MCF 10A (cell line): ENCODE results near the gene LUZP1. TPM values are rescaled to one million over a fixed set of nuclear protein-coding genes. Genes with fewer than 3 reads are reported as not detected.
"Not testable (repeated sequence)": the region's sequence is repeated elsewhere in the genome, so short reads cannot be mapped to it uniquely, and the experiment has no call there.

Source experiments
- BruUV-seq: library from RNA; stranded (reverse); fragments of 400-500 nt; replicated peaks from 2 replicates; lab custom pipeline; 2021; lab: Mats Ljungman, UMichigan
- CTCF ChIA-PET: fragments of 300-600 bp; sonication (Branson Sonifier 250); formaldehyde crosslinking; extraction: SDS; loops from one replicate; lab custom pipeline; 2021; ENCODE audit warnings: antibody characterized with exemption, inconsistent platforms; lab: Yijun Ruan, JAX
- POLR2A ChIA-PET: fragments of 300-600, 350-650 bp; sonication (Branson Sonifier 250); formaldehyde crosslinking; extraction: SDS; loops from one replicate; lab custom pipeline; 2020; ENCODE audit warnings: antibody characterized with exemption, inconsistent platforms; lab: Yijun Ruan, JAX
- DNase-seq: peaks from one replicate; pipeline ENCODE4 v3.0.0-alpha.2; 2018; ENCODE audit not compliant: unreplicated experiment
- H3K27ac Mint-ChIP-seq: one replicate; pipeline ENCODE4 v1.8.0; 2022; ENCODE audit warnings: mild to moderate bottlenecking, low read depth, mixed read lengths; ENCODE audit not compliant: unreplicated experiment
- H3K27me3 Mint-ChIP-seq: one replicate; pipeline ENCODE4 v1.8.0; 2022; ENCODE audit warnings: mixed read lengths; ENCODE audit not compliant: insufficient read depth, unreplicated experiment
- H3K36me3 Mint-ChIP-seq: one replicate; pipeline ENCODE4 v1.8.0; 2022; ENCODE audit warnings: mild to moderate bottlenecking, moderate library complexity, mixed read lengths; ENCODE audit not compliant: insufficient read depth, unreplicated experiment
- H3K4me1 Mint-ChIP-seq: one replicate; pipeline ENCODE4 v1.8.0; 2022; ENCODE audit warnings: mixed read lengths; ENCODE audit not compliant: insufficient read depth, unreplicated experiment
- H3K4me3 Mint-ChIP-seq: one replicate; pipeline ENCODE4 v1.8.0; 2022; ENCODE audit warnings: mild to moderate bottlenecking, moderate library complexity, mixed read lengths; ENCODE audit not compliant: unreplicated experiment
- H3K9me3 Mint-ChIP-seq: one replicate; pipeline ENCODE4 v1.8.0; 2022; ENCODE audit warnings: mixed read lengths; ENCODE audit not compliant: unreplicated experiment
- intact Hi-C: fragments of 100-400 bp; cut with micrococcal nuclease; formaldehyde crosslinking; loops from 2 replicates; pipeline ENCODE4 v1.14.1; 2022
- total RNA-seq: library from RNA; stranded (reverse); gene quantifications from 2 replicates; pipeline ENCODE4 v1.2.3, GENCODE V29; 2022
- TF ChIP-seq, protein P1 (sequence below): fragments of 200-600 bp; IDR thresholded peaks from one replicate; pipeline ENCODE4 v1.8.0; 2022; ENCODE audit warnings: antibody characterized with exemption, mild to moderate bottlenecking; ENCODE audit not compliant: unreplicated experiment

LUZP1 gene
- total RNA-seq, 1 experiment from 2014 or later = 37.2 TPM

- ChIA-PET POLR2A (interaction anchor here (0.6 to 2.2 kb wide), 8 partner anchors 11 to 497 kb away, joined by 3 to 10 read pairs (median 6); partner anchors contain the start of genes LUZP1 and RPL11), CTCF (interaction anchor here (0.5 to 5.5 kb wide), 6 partner anchors 9 to 172 kb away, joined by 3 to 71 read pairs (median 4); no protein-coding TSS in a partner anchor)
- H3K4me1 Mint-ChIP-seq = peaks cover 46% of the 10 kb centered on the region
- DNase-seq = peak; percentile 66
- H3K27me3 Mint-ChIP-seq = no peaks in the 10 kb centered on the region
- H3K27ac Mint-ChIP-seq = peak overlapping the region; percentile 84
- TF ChIP-seq, protein P1, sequence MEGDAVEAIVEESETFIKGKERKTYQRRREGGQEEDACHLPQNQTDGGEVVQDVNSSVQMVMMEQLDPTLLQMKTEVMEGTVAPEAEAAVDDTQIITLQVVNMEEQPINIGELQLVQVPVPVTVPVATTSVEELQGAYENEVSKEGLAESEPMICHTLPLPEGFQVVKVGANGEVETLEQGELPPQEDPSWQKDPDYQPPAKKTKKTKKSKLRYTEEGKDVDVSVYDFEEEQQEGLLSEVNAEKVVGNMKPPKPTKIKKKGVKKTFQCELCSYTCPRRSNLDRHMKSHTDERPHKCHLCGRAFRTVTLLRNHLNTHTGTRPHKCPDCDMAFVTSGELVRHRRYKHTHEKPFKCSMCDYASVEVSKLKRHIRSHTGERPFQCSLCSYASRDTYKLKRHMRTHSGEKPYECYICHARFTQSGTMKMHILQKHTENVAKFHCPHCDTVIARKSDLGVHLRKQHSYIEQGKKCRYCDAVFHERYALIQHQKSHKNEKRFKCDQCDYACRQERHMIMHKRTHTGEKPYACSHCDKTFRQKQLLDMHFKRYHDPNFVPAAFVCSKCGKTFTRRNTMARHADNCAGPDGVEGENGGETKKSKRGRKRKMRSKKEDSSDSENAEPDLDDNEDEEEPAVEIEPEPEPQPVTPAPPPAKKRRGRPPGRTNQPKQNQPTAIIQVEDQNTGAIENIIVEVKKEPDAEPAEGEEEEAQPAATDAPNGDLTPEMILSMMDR = no peak
- peaks cover 6% of the 10 kb centered on the region for H3K36me3 Mint-ChIP-seq
- peak overlapping the region; percentile 28 for H3K4me3 Mint-ChIP-seq
- BruUV-seq = TSS peak; percentile 51
- H3K9me3 Mint-ChIP-seq = peaks cover 8% of the 10 kb centered on the region
- intact Hi-C loops = no loop called here
These were observed 25.7 kb upstream of the LUZP1 start for GRCh38 chr1:23194119-23194984.

DNA sequence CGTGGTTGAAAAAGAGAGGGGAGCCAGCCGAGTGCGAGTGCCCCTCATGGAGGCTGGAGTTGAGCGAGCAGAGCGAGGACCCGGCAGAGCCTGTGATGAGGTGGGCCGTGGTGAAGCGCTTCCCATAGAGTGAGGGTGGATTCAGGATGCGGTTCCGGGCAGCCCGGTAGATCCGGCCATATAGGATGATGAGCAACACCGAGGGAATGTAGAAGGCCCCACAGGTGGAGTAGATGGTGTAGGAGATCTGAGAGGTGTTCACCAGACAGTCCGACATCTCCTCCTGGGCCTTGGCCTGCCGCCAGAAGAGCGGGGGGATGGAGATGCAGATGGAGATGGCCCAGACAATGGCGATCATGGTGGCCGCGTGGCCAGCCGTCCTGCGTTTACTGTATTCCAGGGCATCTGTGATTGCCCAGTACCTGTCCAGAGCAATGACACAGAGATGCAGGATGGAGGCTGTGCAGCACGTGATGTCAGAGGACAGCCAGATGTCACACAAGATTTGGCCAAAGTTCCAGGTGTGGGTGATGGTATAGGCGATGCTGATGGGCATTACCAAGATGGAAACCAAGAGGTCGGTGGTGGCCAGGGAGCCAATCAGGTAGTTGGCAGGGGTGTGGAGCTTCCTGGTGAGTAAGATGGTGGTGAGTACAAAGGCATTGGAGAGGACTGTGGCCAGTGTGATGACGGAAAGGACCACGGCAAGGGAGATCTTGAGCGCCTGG is 24.9 kb upstream of the LUZP1 start:
- Mint-ChIP-seq H3K9me3 (peaks cover 8% of the 10 kb centered on the region), H3K27ac (peak overlapping the region; percentile 84), H3K4me3 (no peak overlapping the region), H3K4me1 (peaks cover 48% of the 10 kb centered on the region), H3K36me3 (peaks cover 5% of the 10 kb centered on the region), H3K27me3 (no peaks in the 10 kb centered on the region)
- intact Hi-C loops = no loop called here
- DNase-seq = no peak
- no TSS peak for BruUV-seq
- CTCF ChIA-PET = interaction anchor here (0.6 to 5.5 kb wide), 5 partner anchors 8 to 81 kb away, joined by 3 to 71 read pairs (median 3); no protein-coding TSS in a partner anchor
- TF ChIP-seq, protein P1 = no peak
- POLR2A ChIA-PET = interaction anchor here (0.6 to 2.2 kb wide), 4 partner anchors 10 to 152 kb away, joined by 4 to 10 read pairs (median 6); partner anchors contain the start of gene LUZP1

DNA sequence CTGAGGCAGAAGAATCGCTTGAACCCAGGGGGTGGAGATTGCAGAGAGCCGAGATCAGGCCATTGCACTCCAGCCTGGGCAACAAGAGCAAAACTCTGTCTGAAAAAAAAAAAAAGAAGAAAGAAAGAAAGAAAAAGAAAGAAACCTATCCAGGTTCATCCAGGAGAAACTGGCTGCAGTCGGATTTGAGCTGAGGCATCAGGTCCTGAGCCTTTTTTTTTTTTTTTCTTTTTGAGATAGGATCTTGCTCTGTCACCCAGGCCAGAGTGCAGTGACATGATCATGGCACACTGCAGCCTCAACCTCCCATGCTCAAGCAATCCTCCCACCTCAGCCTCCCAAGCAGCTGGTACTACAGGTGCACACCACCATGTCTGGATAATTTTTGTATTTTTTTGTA is 22.5 kb upstream of the LUZP1 start:
- no peaks in the 10 kb centered on the region for H3K27me3 Mint-ChIP-seq
- H3K36me3 Mint-ChIP-seq = no peaks in the 10 kb centered on the region
- CTCF ChIA-PET = no interaction called here
- DNase-seq = no peak
- H3K4me1 Mint-ChIP-seq = peaks cover 43% of the 10 kb centered on the region
- no peak overlapping the region for H3K27ac Mint-ChIP-seq
- TF ChIP-seq, protein P1 = no peak
- POLR2A ChIA-PET = interaction anchor here (0.6 to 0.7 kb wide), 2 partner anchors 495 to 1427 kb away, joined by 3 read pairs; no protein-coding TSS in a partner anchor
- H3K4me3 Mint-ChIP-seq = no peak overlapping the region
- H3K9me3 Mint-ChIP-seq = peaks cover 8% of the 10 kb centered on the region
- BruUV-seq = no TSS peak
- intact Hi-C loops = no loop called here

DNA sequence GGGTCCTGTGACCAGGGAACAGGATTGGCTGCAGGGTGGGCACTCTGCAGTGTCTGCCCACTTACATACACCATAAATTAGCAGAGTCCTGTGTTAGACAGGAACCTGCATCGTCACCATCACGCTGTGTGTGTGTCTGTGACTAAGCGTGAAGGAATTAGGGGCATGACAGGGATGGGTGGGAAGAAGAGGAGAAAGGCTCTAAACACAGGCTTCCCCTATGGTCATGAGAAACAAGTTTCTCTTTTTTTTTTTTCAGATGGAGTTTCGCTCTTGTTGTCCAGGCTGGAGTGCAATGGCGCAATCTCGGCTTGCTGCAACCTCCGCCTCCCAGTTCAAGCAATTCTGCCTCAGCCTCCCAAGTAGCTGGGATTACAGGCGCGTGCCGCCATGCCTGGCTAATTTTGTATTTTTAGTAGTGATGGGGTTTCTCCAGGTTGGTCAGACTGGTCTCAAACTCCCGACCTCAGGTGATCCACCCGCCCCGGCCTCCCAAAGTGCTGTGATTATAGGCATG is 20.3 kb upstream of the LUZP1 start:
- Mint-ChIP-seq H3K4me1 (peaks cover 32% of the 10 kb centered on the region), H3K27ac (peak overlapping the region; percentile 91)
- intact Hi-C loops, BruUV-seq, H3K27me3 Mint-ChIP-seq, H3K36me3 Mint-ChIP-seq, H3K9me3 Mint-ChIP-seq, H3K4me3 Mint-ChIP-seq: not testable (repeated sequence)
- peak; percentile 95 for DNase-seq
- CTCF ChIA-PET = interaction anchor here (0.6 to 14.9 kb wide), 2 partner anchors 68 to 91 kb away, joined by 4 to 405 read pairs; no protein-coding TSS in a partner anchor
- POLR2A ChIA-PET = interaction anchor here (0.7 to 1.0 kb wide), 4 partner anchors 13 to 552 kb away, joined by 3 read pairs; no protein-coding TSS in a partner anchor
